GM12891 (cell line): ENCODE results near the gene HNF4A.

Source experiments
- PAX5 ChIP-seq: IDR thresholded peaks from 2 replicates; pipeline ENCODE4 v1.6.1; 2011; ENCODE audit warnings: low read length, moderate library complexity, mild to moderate bottlenecking; ENCODE audit not compliant: insufficient read depth, severe bottlenecking
- POLR2A ChIP-seq: IDR thresholded peaks from 2 replicates; pipeline ENCODE4 v1.6.1; 2011; ENCODE audit warnings: low read depth, low read length, control low read depth
- POLR2AphosphoS5 ChIP-seq: IDR thresholded peaks from 2 replicates; pipeline ENCODE4 v1.6.1; 2011; ENCODE audit warnings: low read depth, low read length, control low read depth
- SPI1 ChIP-seq: IDR thresholded peaks from 2 replicates; pipeline ENCODE4 v1.6.1; 2011; ENCODE audit warnings: low read depth, low read length, control low read depth
- TAF1 ChIP-seq: IDR thresholded peaks from 2 replicates; pipeline ENCODE4 v1.6.1; 2011; ENCODE audit warnings: low read depth, low read length, control low read depth

- TF ChIP-seq POLR2AphosphoS5: no peak
- no peak for TF ChIP-seq POLR2A
- no peak for TF ChIP-seq SPI1
- no peak for TF ChIP-seq TAF1
- no peak for TF ChIP-seq PAX5
These were observed 90.5 kb downstream of the HNF4A start for GRCh38 chr20:44445742-44446710.
